H1 (cell line): Measurements from ENCODE around the gene HIBADH. TPM values are rescaled to one million over a fixed set of nuclear protein-coding genes. Genes with fewer than 3 reads are reported as not detected.

Experiments used
- CTCF ChIA-PET: fragments of 300-600 bp; sonication (Branson Sonifier 250); formaldehyde crosslinking; loops from one replicate; lab custom pipeline; 2021; ENCODE audit not compliant: partially characterized antibody; lab: Charles Lee
- POLR2A ChIA-PET: fragments of 300-600 bp; sonication (Branson Sonifier 250); formaldehyde crosslinking; loops from one replicate; lab custom pipeline; 2021; ENCODE audit warnings: inconsistent platforms; ENCODE audit not compliant: partially characterized antibody; lab: Charles Lee
- DNase-seq, 2 experiments: peaks; one replicate each; pipeline versions ENCODE4 v3.0.0 to v3.0.0-alpha.2; 2010 to 2022; ENCODE audit warnings: low spot score in 2 of 2, low read depth in 1 of 2, mixed read lengths in 1 of 2
- FAIRE-seq: peaks from 2 replicates; lab custom pipeline; 2011; peaks lifted over from hg19 to GRCh38; lab: Jason Lieb, UNC
- H2AFZ ChIP-seq: 2 replicates; pipeline ENCODE4 v1.8.1; 2012; ENCODE audit warnings: low read length, inconsistent platforms
- H2AK5ac ChIP-seq: 2 replicates; pipeline ENCODE4 v1.6.1; 2013; ENCODE audit warnings: low read depth, low read length
- H2BK120ac ChIP-seq: replicated peaks from 2 replicates; pipeline ENCODE3; 2013; ENCODE audit warnings: low read depth, low read length, inconsistent platforms
- H2BK12ac ChIP-seq: 2 replicates; pipeline ENCODE4 v1.6.1; 2013; ENCODE audit warnings: low read depth, low read length
- H2BK15ac ChIP-seq: 2 replicates; pipeline ENCODE4 v1.6.1; 2013; ENCODE audit warnings: low read length
- H2BK20ac ChIP-seq: 2 replicates; pipeline ENCODE4 v1.6.1; 2013; ENCODE audit warnings: low read length
- H2BK5ac ChIP-seq: 2 replicates; pipeline ENCODE4 v1.6.1; 2013; ENCODE audit warnings: low read depth, low read length
- H3K14ac ChIP-seq: 2 replicates; pipeline ENCODE4 v1.6.1; 2013; ENCODE audit warnings: inconsistent platforms; ENCODE audit not compliant: insufficient read length
- H3K18ac ChIP-seq: 2 replicates; pipeline ENCODE4 v1.6.1; 2013; ENCODE audit warnings: low read length; ENCODE audit errors: extremely low read depth
- H3K23ac ChIP-seq: 2 replicates; pipeline ENCODE4 v1.6.1; 2013; ENCODE audit warnings: inconsistent platforms; ENCODE audit not compliant: insufficient read length
- H3K23me2 ChIP-seq: 2 replicates; pipeline ENCODE4 v1.6.1; 2013; ENCODE audit warnings: low read depth, low read length
- H3K27ac ChIP-seq: 2 replicates; pipeline ENCODE4 v1.6.1; 2011; ENCODE audit warnings: low read depth, low read length, inconsistent platforms
- H3K27me3 ChIP-seq, 4 experiments: replicated peaks in 1 of 4; 1 replicate in 1 of 4; 2 replicates in 3 of 4; pipeline versions ENCODE4 v1.6.1 to v1.8.1; 2011 to 2013; ENCODE audit warnings: low read length in 3 of 4, mild to moderate bottlenecking in 3 of 4, inconsistent platforms in 2 of 4, mixed read lengths in 2 of 4, moderate library complexity in 1 of 4; ENCODE audit not compliant: control insufficient read depth in 3 of 4, insufficient read depth in 3 of 4; ENCODE audit errors: extremely low read depth in 1 of 4
- H3K36me3 ChIP-seq, 4 experiments: 2 replicates each; pipeline versions ENCODE4 v1.6.1 to v1.8.1; 2011 to 2013; ENCODE audit warnings: mild to moderate bottlenecking in 4 of 4, low read length in 3 of 4, moderate library complexity in 2 of 4, control low read depth in 1 of 4, inconsistent platforms in 1 of 4; ENCODE audit not compliant: insufficient read depth in 4 of 4, control insufficient read depth in 2 of 4
- H3K4ac ChIP-seq: replicated peaks from 2 replicates; pipeline ENCODE3; 2013; ENCODE audit warnings: low read length, low read depth, mixed read lengths, inconsistent platforms; ENCODE audit not compliant: insufficient read length
- H3K4me1 ChIP-seq, 4 experiments: replicated peaks in 1 of 4; 1 replicate in 1 of 4; 2 replicates in 3 of 4; pipeline versions ENCODE4 v1.6.1 to v1.8.1; 2011 to 2013; ENCODE audit warnings: low read length in 3 of 4, inconsistent platforms in 2 of 4, mixed read lengths in 1 of 4; ENCODE audit not compliant: insufficient read depth in 4 of 4, control insufficient read depth in 3 of 4
- H3K4me2 ChIP-seq, 2 experiments: 2 replicates each; pipeline versions ENCODE4 v1.6.1 to v1.8.1; 2011 to 2013; ENCODE audit warnings: low read depth in 2 of 2, low read length in 2 of 2, control low read depth in 1 of 2, inconsistent platforms in 1 of 2, mild to moderate bottlenecking in 1 of 2; ENCODE audit not compliant: insufficient read depth in 1 of 2
- H3K4me3 ChIP-seq, 4 experiments: fragments of 200-600, 300-600 bp in 1 of 4; sonication (generic), shearing (Covaris generic), sonication (Bioruptor Twin) in 1 of 4; 2 replicates each; pipeline versions ENCODE4 v1.5.1 to v1.8.1; 2011 to 2016; ENCODE audit warnings: low read length in 4 of 4, low read depth in 3 of 4, control low read depth in 2 of 4, inconsistent platforms in 2 of 4, mild to moderate bottlenecking in 2 of 4, mixed read lengths in 1 of 4, moderate library complexity in 1 of 4; ENCODE audit not compliant: insufficient read depth in 2 of 4; ENCODE audit errors: extremely low read depth in 1 of 4
- H3K56ac ChIP-seq: replicated peaks from 2 replicates; pipeline ENCODE3; 2013; ENCODE audit warnings: low read depth, mild to moderate bottlenecking, mixed read lengths, low read length, inconsistent platforms; ENCODE audit not compliant: insufficient read length
- H3K79me1 ChIP-seq: 2 replicates; pipeline ENCODE4 v1.6.1; 2013; ENCODE audit warnings: low read depth, low read length, control low read depth
- H3K79me2 ChIP-seq, 2 experiments: 2 replicates each; pipeline versions ENCODE4 v1.6.1 to v1.8.1; 2012 to 2013; ENCODE audit warnings: low read length in 2 of 2, mild to moderate bottlenecking in 2 of 2, inconsistent platforms in 1 of 2; ENCODE audit not compliant: insufficient read depth in 2 of 2, control insufficient read depth in 1 of 2
- H3K9ac ChIP-seq, 4 experiments: replicated peaks in 1 of 4; 1 replicate in 1 of 4; 2 replicates in 3 of 4; pipeline versions ENCODE4 v1.6.1 to v1.8.1; 2011 to 2013; ENCODE audit warnings: low read depth in 3 of 4, low read length in 3 of 4, control low read depth in 2 of 4, mild to moderate bottlenecking in 2 of 4, moderate library complexity in 2 of 4, inconsistent platforms in 1 of 4; ENCODE audit errors: extremely low read depth in 1 of 4
- H3K9me3 ChIP-seq, 2 experiments: 2 replicates each; pipeline versions ENCODE4 v1.6.1 to v1.8.1; 2012 to 2013; ENCODE audit warnings: mild to moderate bottlenecking in 2 of 2, moderate library complexity in 2 of 2, control low read depth in 1 of 2, inconsistent platforms in 1 of 2, low read depth in 1 of 2, low read length in 1 of 2, mixed read lengths in 1 of 2; ENCODE audit not compliant: insufficient read depth in 2 of 2
- H4K20me1 ChIP-seq, 2 experiments: replicated peaks in 1 of 2; 2 replicates each; pipeline versions ENCODE3 to v1.8.1; 2011 to 2013; ENCODE audit warnings: inconsistent platforms in 2 of 2, low read length in 2 of 2, mild to moderate bottlenecking in 1 of 2; ENCODE audit not compliant: insufficient read depth in 2 of 2, control insufficient read depth in 1 of 2
- H4K5ac ChIP-seq: 2 replicates; pipeline ENCODE4 v1.6.1; 2013; ENCODE audit warnings: low read length, low read depth, mixed read lengths, inconsistent platforms; ENCODE audit not compliant: insufficient read length
- H4K8ac ChIP-seq: 2 replicates; pipeline ENCODE4 v1.8.0; 2013; ENCODE audit warnings: mild to moderate bottlenecking, moderate library complexity, low read length, inconsistent platforms; ENCODE audit not compliant: insufficient read depth; ENCODE audit errors: extremely low read depth
- H4K91ac ChIP-seq: replicated peaks from 2 replicates; pipeline ENCODE3; 2013; ENCODE audit warnings: low read length, mixed read lengths, inconsistent platforms; ENCODE audit not compliant: insufficient read length
- SP4 ChIP-seq: IDR thresholded peaks from 2 replicates; pipeline ENCODE4 v1.6.1; 2012; ENCODE audit warnings: low read length, inconsistent platforms
- WGBS, 2 experiments: shearing (Covaris generic) in 1 of 2; methylation state at CpG; one replicate each; pipeline versions ENCODE4 v1.1.6 to v1.1.7; 2013 to 2015; ENCODE audit warnings: low lambda C conversion rate in 2 of 2, mixed read lengths in 2 of 2, inconsistent platforms in 1 of 2, low coverage in 1 of 2, missing lambda C conversion rate in 1 of 2; ENCODE audit not compliant: insufficient replicate concordance in 2 of 2, insufficient coverage in 1 of 2, insufficient read length in 1 of 2; ENCODE audit errors: extremely low coverage in 1 of 2, missing lambda C conversion rate in 1 of 2; 5-methylcytosine and 5-hydroxymethylcytosine counted together
- polyA plus RNA-seq, 7 experiments: library from polyadenylated mRNA; depleted of rRNA in 3 of 7; stranded (reverse) in 5 of 7; unstranded in 2 of 7; fragments of >200 nt in 5 of 7; fragments of 200-250 nt in 2 of 7; gene quantifications; 1 replicate in 5 of 7; 2 replicates in 1 of 7; 4 replicates in 1 of 7; pipeline versions ENCODE4 v1.2.1 to v1.2.3, GENCODE V29; 2011 to 2013; ENCODE audit warnings: missing spikeins in 2 of 7, mixed read lengths in 2 of 7
- total RNA-seq: library from RNA; stranded (reverse); fragmentation: NEBNext Ultra II Directional; extraction: Animal tissue kit (Norgen Biotek cat#: 25700); gene quantifications from 2 replicates; pipeline ENCODE4 v1.2.1, GENCODE V29; 2021

The HIBADH gene
- total and polyA plus RNA-seq, 2 of the 8 experiments (the other 6 are each of a cell fraction or from before 2014, with no cell fraction given): 30.1 to 39.5 TPM

DNA sequence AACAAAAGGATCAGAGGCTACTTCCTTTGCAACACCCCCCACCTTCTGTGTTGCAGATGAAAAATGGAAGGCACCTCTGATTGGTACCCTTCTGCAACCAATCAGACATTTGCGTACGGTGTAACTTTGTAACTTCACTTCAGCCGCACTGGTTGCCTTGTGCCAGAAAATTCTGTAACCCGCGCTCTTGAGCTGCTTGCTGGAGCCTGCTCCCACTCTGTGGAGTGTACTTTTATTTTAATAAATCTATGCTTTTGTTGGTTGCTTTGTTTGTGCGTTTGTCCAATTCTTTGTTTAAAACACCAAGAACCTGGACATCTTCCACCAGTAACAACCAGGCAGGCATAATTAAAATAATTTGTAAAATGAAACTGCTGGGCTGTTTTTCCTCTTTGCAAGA lies 45.8 kb upstream of the HIBADH start:
- Histone ChIP-seq H3K9me3 (no peaks in the 10 kb centered on the region), H2AFZ (no peak overlapping the region), H3K27ac (no peak overlapping the region), H3K27me3 (no peaks in the 10 kb centered on the region), H3K4me1 (no peaks in the 10 kb centered on the region), H3K9ac (no peak overlapping the region), H2BK20ac (no peak overlapping the region), H3K4me2 (no peak overlapping the region), H4K20me1 (no peaks in the 10 kb centered on the region), H2AK5ac (no peak overlapping the region), H3K4ac (no peak overlapping the region), H3K14ac (no peak overlapping the region), H3K79me2 (no peaks in the 10 kb centered on the region), H2BK120ac (no peak overlapping the region), H2BK15ac (no peak overlapping the region), H2BK5ac (no peak overlapping the region), H3K18ac (no peak overlapping the region), H3K36me3 (no peaks in the 10 kb centered on the region), H3K56ac (no peak overlapping the region), H3K23me2 (no peaks in the 10 kb centered on the region), H2BK12ac (no peak overlapping the region), H4K5ac (no peak overlapping the region), H4K8ac (no peak overlapping the region), H3K79me1 (no peaks in the 10 kb centered on the region), H3K4me3 (no peak overlapping the region), H3K23ac (no peak overlapping the region), H4K91ac (no peak overlapping the region)
- POLR2A ChIA-PET: no interaction called here
- DNase-seq (no peak), FAIRE-seq (no peak)
- CTCF ChIA-PET: no interaction called here
- 92% methylated on average over 6 of the region's 6 CpGs; no CpG with 5 or more reads in 1 of the 2 experiments for WGBS, 2 experiments
- no peak for TF ChIP-seq SP4
